Activated CD4-positive, alpha-beta memory T cell treated with anti-CD3 and anti-CD28 coated beads, Interleukin-2, amount 10 ng/mL, durations not matched to agents 7 days and 5 days (primary cell): ENCODE measurements around the gene ZSCAN22. TPM values are rescaled to one million over a fixed set of nuclear protein-coding genes. Genes with fewer than 3 reads are reported as not detected.

Experiments used
- CTCF ChIA-PET: fragments of 350-600 bp; sonication (Branson Sonifier 250); formaldehyde crosslinking; loops from one replicate; lab custom pipeline; 2021; ENCODE audit warnings: antibody characterized with exemption, inconsistent platforms; lab: Charles Lee
- POLR2A ChIA-PET: fragments of 350-600 bp; sonication (Branson Sonifier 250); formaldehyde crosslinking; loops from one replicate; lab custom pipeline; 2021; ENCODE audit warnings: antibody characterized with exemption; lab: Charles Lee
- DNase-seq: peaks from one replicate; pipeline ENCODE4 v3.0.0-alpha.2; 2020
- H3K27ac Mint-ChIP-seq: one replicate; pipeline ENCODE4 v1.8.0; 2021; ENCODE audit warnings: mild to moderate bottlenecking, mixed read lengths
- H3K27me3 Mint-ChIP-seq: one replicate; pipeline ENCODE4 v1.8.0; 2021; ENCODE audit warnings: mixed read lengths
- H3K36me3 Mint-ChIP-seq: one replicate; pipeline ENCODE4 v1.8.0; 2021; ENCODE audit warnings: low read depth, mixed read lengths
- H3K4me1 Mint-ChIP-seq: one replicate; pipeline ENCODE4 v1.8.0; 2021; ENCODE audit warnings: mixed read lengths
- H3K4me3 Mint-ChIP-seq: one replicate; pipeline ENCODE4 v1.8.0; 2021; ENCODE audit warnings: mild to moderate bottlenecking, mixed read lengths
- H3K9me3 Mint-ChIP-seq: one replicate; pipeline ENCODE4 v1.8.0; 2021; ENCODE audit warnings: mixed read lengths
- total RNA-seq, 2 experiments: library from RNA; stranded (reverse); gene quantifications; one replicate each; pipeline ENCODE4 v1.2.3, GENCODE V29; 2021

The ZSCAN22 gene
- total RNA-seq, 2 experiments from 2014 or later: 5.4 to 5.7 TPM

DNA sequence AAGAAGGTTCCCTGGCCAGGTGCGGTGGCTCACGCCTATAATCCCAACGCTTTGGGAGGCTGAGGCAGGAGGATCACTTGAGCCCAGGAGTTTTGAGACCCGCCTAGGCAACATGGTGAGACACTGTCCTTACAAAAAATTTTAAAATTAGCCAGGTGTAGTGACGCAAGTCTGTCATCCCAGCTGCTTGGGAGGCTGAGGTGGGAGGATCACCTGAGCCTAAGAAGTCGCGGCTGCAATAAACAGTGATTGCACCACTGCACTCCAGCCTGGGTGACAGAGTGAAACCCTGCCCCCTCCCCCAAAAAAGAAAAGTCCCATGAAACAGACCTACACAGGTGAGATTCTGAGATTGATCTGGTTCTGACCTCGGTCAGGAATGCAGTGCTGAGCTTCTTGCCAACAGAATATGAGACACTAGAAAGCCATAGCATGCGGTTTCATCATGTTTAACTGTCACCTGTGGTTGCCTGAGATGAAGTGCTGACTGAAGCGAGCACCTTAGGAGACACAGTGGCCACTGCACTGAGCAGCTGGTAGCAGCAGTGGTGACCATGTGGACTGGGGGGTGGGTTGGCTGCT, 28.5 kb downstream of the ZSCAN22 start:
- DNase-seq: no peak
- peaks cover 16% of the 10 kb centered on the region for H3K4me1 Mint-ChIP-seq
- no peak overlapping the region for H3K27ac Mint-ChIP-seq
- H3K27me3 Mint-ChIP-seq: peaks cover 4% of the 10 kb centered on the region
- H3K9me3 Mint-ChIP-seq: no peaks in the 10 kb centered on the region
- H3K36me3 Mint-ChIP-seq: peaks cover 9% of the 10 kb centered on the region
- ChIA-PET CTCF (no interaction called here), POLR2A (interaction anchor here (1.2 to 2.8 kb wide), 3 partner anchors 8 to 164 kb away, joined by 3 to 16 read pairs (median 4); partner anchors contain the start of gene ZBTB45)
- H3K4me3 Mint-ChIP-seq: no peak overlapping the region

DNA sequence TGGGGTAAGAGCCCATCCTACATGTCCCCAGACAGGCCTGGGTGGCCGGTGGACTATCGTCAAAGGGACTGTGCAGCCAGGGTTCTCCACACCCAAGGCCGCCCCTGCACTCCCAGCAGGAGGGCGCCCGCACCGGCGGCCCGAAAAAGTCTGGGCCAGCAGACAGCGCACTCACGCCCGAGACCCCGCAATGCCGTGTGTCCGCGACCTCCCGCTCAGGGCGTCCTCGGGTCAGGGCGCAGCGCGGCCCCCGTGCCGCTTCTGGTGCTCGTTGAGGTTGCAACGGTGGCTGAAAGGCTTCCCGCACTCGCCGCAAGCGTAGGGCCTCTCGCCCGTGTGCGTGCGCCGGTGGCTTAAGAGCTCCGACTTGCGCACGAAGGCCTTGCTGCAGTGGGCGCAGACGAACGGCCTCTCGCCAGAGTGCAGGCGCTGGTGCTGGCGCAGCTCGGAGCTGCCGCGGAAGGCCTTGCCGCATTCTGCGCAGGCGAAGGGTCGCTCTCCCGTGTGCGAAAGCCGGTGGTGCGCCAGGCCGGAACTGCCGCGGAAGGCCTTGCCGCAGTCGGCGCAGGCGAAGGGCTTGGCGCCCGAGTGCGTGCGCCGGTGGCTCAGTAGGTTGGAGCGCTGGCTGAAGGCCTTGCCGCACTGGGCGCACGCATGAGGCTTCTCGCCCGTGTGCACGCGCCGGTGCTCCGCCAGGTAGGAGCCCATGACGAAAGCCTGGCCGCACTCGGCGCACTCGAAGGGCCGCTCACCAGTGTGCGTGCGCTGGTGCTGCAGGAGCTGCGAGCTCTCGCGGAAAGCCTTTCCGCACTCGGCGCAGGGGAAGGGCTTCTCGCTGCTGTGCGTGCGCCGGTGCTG, 29.3 kb downstream of the ZSCAN22 start:
- Mint-ChIP-seq H3K4me1 (peaks cover 16% of the 10 kb centered on the region), H3K4me3 (peak overlapping the region; percentile 24), H3K27me3 (peaks cover 4% of the 10 kb centered on the region), H3K27ac (no peak overlapping the region), H3K9me3 (no peaks in the 10 kb centered on the region), H3K36me3 (peaks cover 3% of the 10 kb centered on the region)
- ChIA-PET CTCF (interaction anchor here (0.7 kb wide), 1 partner anchor 173 kb away, joined by 3 read pairs; no protein-coding TSS in a partner anchor), POLR2A (interaction anchor here (0.8 to 2.8 kb wide), 6 partner anchors 9 to 173 kb away, joined by 3 to 16 read pairs (median 4); partner anchors contain the start of genes ZBTB45 and ZNF274)
- peak; percentile 46 for DNase-seq

DNA sequence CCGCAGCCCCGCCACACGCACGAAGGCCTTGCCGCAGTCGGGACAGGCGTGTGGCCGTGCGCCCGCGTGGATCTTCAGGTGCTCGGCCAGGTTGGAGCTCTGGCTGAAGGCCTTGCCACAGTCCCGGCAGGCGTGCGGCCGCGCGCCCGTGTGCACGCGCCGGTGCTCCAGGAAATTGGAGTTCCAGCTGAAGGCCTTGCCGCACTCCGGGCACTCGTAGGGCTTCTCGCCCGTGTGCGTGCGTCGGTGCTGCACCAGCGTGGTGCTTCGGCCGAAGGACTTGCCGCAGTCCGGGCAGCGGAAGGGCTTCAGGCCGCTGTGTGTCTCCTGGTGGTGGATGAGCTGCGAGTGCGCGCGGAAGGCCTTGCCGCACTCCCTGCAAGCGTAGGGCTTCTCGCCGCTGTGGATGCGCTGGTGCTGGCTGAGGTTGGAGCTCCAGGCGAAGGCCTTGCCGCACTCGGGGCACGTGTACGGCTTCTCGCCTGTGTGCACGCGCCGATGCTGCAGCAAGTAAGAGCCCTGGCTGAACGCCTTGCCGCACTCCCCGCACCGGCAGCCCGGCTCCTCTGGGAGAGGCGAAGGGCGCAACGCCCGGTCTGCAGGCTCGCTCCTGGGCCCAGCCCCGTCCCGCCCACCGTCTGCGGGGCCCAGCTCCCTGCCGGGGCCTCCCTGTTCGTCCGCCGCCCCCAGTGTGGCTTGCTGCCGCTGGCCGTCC, 30.1 kb downstream of the ZSCAN22 start:
- Mint-ChIP-seq H3K4me3 (peak overlapping the region; percentile 24), H3K4me1 (peaks cover 17% of the 10 kb centered on the region), H3K27ac (no peak overlapping the region), H3K36me3 (peaks cover 2% of the 10 kb centered on the region), H3K27me3 (peaks cover 4% of the 10 kb centered on the region), H3K9me3 (no peaks in the 10 kb centered on the region)
- no peak for DNase-seq
- ChIA-PET CTCF (interaction anchor here (0.7 kb wide), 1 partner anchor 173 kb away, joined by 3 read pairs; no protein-coding TSS in a partner anchor), POLR2A (interaction anchor here (0.9 to 2.8 kb wide), 5 partner anchors 10 to 173 kb away, joined by 3 to 16 read pairs (median 4); partner anchors contain the start of genes ZBTB45 and ZNF274)

DNA sequence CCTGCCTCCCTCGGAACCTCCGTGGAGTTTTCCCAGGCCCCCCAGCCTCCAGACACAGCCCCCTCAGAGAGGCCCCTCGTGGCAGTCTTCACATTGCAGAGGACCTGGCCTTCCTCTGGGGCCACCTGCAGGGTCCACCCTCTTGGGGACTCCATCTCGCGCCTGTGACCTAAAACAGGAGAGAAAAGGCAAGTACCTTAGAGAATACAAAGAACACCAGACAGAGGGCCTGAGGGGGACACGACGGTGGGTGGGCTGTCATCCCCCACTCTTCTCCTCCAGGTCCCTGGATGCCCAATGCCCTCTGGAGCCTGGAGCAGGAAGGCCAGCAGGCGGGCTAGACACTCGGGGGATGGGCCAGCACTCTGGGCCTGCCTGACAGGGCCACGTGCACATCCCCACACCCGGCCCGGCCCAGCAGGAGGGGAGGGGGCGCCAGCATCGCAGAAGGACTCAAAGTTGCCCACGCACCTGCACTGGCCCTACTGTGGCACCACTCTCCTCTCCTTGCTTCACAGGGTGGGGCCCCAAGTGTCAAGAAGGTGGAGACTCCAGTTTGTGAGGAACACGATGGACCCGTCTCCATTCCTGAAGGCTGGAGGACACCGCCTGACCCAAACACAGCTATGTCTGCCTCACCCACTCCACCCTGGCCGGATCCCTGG, 30.8 kb downstream of the ZSCAN22 start:
- Mint-ChIP-seq H3K27me3 (peaks cover 4% of the 10 kb centered on the region), H3K4me3 (no peak overlapping the region), H3K36me3 (peaks cover 3% of the 10 kb centered on the region), H3K4me1 (peaks cover 20% of the 10 kb centered on the region), H3K27ac (no peak overlapping the region), H3K9me3 (no peaks in the 10 kb centered on the region)
- DNase-seq: no peak
- POLR2A ChIA-PET: interaction anchor here (0.9 to 2.8 kb wide), 4 partner anchors 11 to 174 kb away, joined by 3 to 16 read pairs (median 4); partner anchors contain the start of gene ZNF274
- CTCF ChIA-PET: no interaction called here

DNA sequence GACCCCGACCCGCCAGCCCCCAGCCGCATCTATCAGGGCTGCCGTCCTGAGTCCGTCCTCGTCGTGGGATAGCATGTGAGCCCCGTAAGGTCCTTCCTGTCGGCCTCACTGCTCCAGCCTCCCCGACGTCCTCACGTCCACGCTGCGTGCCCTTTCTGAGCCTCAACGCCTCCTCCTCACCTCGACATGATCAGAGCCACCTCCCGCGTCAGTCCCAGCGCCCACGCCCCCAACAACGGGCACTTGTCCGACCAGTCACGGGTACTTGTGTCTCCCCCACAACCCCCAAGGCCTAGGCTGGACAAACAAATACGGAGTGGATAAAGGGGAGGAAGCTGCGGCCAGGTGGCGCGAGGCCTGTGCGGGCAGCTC, 35.1 kb downstream of the ZSCAN22 start:
- peak; percentile 45 for DNase-seq
- POLR2A ChIA-PET: interaction anchor here (0.8 to 3.1 kb wide), 17 partner anchors 10 to 762 kb away, joined by 3 to 22 read pairs (median 6); partner anchors contain the start of genes RPS5, ZBTB45, ZNF274 and ZNF446

DNA sequence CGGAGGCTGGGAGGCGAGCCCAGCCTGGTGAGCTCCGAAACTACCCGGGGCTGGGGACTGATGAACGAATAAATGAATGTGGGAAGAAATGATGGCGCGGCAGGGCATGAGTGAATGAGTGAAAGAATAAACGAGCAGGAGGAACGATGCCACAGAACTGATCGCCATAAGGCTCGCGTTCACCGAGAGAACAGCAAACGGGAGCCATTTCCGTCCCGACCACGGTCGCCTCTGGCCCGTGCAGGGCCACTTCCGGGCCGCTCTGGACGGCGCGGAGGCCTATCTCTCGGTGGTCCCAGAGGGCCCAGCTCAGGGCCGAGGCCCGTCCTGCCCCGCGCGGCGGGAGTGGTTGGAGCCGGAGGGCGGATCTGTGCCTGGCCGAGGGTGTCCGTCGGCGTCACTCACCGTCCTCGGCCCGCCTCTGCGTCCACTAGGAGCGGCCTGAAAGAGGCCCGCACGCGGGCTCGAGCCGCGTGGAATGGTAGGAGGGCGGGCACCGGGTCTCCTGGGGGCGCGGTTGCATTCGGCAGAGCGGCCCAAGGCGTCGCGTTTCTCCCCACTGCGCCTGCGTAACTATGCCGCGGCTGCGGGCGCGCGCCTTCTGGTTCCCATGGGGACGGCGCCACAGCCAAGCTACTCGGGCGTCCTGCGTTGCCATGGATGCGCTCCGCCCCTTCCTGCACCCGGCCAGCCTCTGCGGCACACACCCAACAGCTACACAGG, 35.6 kb downstream of the ZSCAN22 start, which contains the start of gene ZNF497:
TSS of gene ZNF497 (minus strand) at position 480 of the 723 bp plus-strand sequence. CDS start 5,116 bp downstream, outside the sequence.
- peaks cover 4% of the 10 kb centered on the region for H3K36me3 Mint-ChIP-seq

More for the DNA sequence above, 35.1 kb downstream of the ZSCAN22 start:
- Mint-ChIP-seq H3K36me3 (peaks cover 4% of the 10 kb centered on the region), H3K9me3 (no peaks in the 10 kb centered on the region), H3K27me3 (no peaks in the 10 kb centered on the region), H3K27ac (peak overlapping the region; percentile 77), H3K4me1 (peaks cover 17% of the 10 kb centered on the region), H3K4me3 (peak overlapping the region; percentile 89)
- CTCF ChIA-PET: interaction anchor here (1.3 to 3.1 kb wide), 2 partner anchors 14 to 18 kb away, joined by 5 to 15 read pairs; no protein-coding TSS in a partner anchor

DNA sequence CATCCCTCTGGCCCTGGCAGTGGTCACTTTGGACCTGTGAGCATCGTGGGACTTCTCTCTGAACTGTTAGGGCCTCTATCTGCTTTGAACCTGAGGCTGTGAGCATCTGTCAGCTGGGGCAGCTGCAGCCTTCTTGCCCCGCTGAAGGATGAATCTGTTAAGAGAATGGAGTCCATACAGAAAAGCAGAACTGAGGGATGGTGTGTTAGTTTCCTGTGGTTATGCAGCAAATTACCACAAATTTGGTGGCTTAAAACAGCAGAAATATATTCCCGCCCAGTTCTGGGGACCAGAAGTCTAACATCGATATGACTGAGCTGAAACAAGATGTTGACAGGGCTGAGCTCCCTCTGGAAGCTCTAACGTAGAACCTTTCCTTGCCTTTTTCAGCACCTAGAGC, 37.4 kb downstream of the ZSCAN22 start:
- peaks cover 4% of the 10 kb centered on the region for H3K36me3 Mint-ChIP-seq
- no peak overlapping the region for H3K4me3 Mint-ChIP-seq
- DNase-seq: no peak
- H3K27me3 Mint-ChIP-seq: no peaks in the 10 kb centered on the region
- POLR2A ChIA-PET: interaction anchor here (1.1 to 3.1 kb wide), 6 partner anchors 9 to 85 kb away, joined by 3 to 22 read pairs (median 7); partner anchors contain the start of genes RPS5 and ZNF8
- CTCF ChIA-PET: interaction anchor here (1.5 to 3.1 kb wide), 2 partner anchors 17 to 156 kb away, joined by 7 to 15 read pairs; partner anchors contain the start of gene ZBTB45
- H3K4me1 Mint-ChIP-seq: peaks cover 15% of the 10 kb centered on the region
- no peaks in the 10 kb centered on the region for H3K9me3 Mint-ChIP-seq
- H3K27ac Mint-ChIP-seq: no peak overlapping the region

More for the DNA sequence above, 35.6 kb downstream of the ZSCAN22 start, which contains the start of gene ZNF497:
- peak; percentile 97 for DNase-seq
- ChIA-PET POLR2A (interaction anchor here (0.7 to 3.1 kb wide), 23 partner anchors 9 to 763 kb away, joined by 3 to 22 read pairs (median 5); partner anchors contain the start of genes ERVK3-1, RPS5, ZBTB45 and ZNF274), CTCF (interaction anchor here (0.7 to 3.1 kb wide), 7 partner anchors 15 to 152 kb away, joined by 3 to 15 read pairs (median 3); partner anchors contain the start of genes ZNF584 and ZSCAN22)
- H3K4me1 Mint-ChIP-seq: peaks cover 15% of the 10 kb centered on the region
- no peaks in the 10 kb centered on the region for H3K27me3 Mint-ChIP-seq
- H3K4me3 Mint-ChIP-seq: peak within 1 kb of the TSS; percentile 89
- peak within 1 kb of the TSS; percentile 77 for H3K27ac Mint-ChIP-seq
- H3K9me3 Mint-ChIP-seq: no peaks in the 10 kb centered on the region

DNA sequence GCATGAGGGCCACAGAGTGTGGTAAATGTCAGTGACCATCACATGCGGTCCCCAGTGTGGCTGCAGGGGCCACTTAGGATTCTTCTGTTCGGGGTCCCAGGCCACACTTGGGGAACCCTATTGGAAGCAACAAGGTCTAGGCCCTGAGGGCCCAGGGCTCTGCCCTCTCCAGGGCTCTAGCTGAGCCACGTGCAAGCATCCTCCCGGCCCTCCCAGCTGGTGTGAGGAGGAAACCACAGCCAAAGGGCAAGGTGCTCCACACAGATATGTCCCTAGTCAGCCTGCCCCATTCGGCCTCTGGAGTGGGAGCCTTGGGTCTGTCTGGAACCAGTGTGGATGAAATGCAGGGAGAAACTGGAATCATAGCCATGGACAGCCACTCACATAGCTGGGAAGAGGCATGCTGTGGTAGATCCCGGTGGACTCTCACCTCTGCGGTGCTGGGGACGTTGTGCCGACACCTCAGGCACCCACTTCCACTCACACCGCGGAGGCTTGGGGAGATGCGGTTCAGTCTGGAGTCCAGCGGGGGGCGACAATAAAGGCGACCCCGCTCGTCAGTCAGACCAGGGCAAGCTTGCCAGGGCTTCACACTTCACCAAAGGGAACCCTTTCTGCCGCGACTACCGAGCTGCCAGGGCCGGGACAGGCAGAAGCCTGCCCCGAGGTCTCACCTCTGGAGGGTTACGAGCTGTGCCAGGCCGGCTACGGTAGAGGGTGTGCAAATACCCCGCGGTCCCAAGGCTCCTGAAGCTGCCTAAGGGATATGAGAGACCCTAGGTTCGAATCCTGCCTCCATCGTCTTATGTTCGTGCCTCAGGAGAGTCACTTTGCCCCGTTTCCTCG, 40.0 kb downstream of the ZSCAN22 start:
- no peaks in the 10 kb centered on the region for H3K9me3 Mint-ChIP-seq
- peaks cover 12% of the 10 kb centered on the region for H3K4me1 Mint-ChIP-seq
- ChIA-PET POLR2A (interaction anchor here (1.3 kb wide), 1 partner anchor 40 kb away, joined by 4 read pairs; the partner anchor contains the start of gene ZSCAN22), CTCF (interaction anchor here (1.9 kb wide), 1 partner anchor 122 kb away, joined by 4 read pairs; no protein-coding TSS in a partner anchor)
- DNase-seq: no peak
- H3K36me3 Mint-ChIP-seq: peaks cover 3% of the 10 kb centered on the region
- H3K27ac Mint-ChIP-seq: no peak overlapping the region
- H3K4me3 Mint-ChIP-seq: no peak overlapping the region
- H3K27me3 Mint-ChIP-seq: no peaks in the 10 kb centered on the region

DNA sequence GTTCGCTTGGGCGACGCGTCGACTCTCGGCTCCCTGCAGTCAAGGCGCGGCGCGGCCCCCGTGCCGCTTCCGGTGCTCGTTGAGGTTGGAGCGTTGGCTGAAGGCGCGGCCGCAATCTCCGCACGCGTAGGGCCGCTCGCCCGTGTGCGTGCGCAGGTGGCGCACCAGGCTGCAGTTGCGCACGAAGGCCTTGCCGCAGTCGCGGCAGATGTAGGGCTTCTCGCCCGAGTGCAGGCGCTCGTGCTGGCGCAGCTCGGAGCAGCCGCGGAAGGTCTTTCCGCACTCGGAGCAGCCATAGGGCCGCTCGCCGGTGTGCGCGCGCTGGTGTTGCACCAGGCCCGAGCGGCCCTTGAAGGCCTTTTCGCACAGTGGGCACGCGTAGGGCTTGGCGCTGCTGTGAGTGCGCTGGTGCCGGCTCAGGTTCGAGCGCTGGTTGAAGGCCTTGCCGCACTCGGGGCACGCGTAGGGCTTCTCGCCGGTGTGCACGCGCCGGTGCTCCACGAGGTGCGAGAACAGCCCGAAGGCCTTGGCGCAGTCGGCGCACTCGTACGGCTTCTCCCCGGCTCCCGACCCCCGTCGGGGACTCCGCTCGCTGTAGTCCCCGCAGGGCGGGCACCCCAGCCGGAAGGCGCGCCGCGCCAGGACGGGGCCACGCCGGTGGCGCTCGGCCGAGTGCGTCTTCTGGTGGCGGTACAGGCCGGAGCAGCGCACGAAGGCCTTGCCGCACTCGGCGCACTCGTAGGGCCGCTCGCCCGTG, 41.1 kb downstream of the ZSCAN22 start:
- Mint-ChIP-seq H3K36me3 (no peaks in the 10 kb centered on the region), H3K4me1 (peaks cover 5% of the 10 kb centered on the region), H3K9me3 (no peaks in the 10 kb centered on the region), H3K4me3 (no peak overlapping the region), H3K27ac (no peak overlapping the region), H3K27me3 (no peaks in the 10 kb centered on the region)
- ChIA-PET POLR2A (no interaction called here), CTCF (no interaction called here)
- DNase-seq: no peak
